HepG2 (cell line): ENCODE data around the gene HS6ST1. TPM values are rescaled to one million over a fixed set of nuclear protein-coding genes. Genes with fewer than 3 reads are reported as not detected.

ENCODE experiments used
- ASH2L ChIP-seq: fragments of 300-600, 200-600 bp; sonication (generic); IDR thresholded peaks from 2 replicates; pipeline ENCODE4 v1.7.0; 2017; ENCODE audit warnings: low read depth, mild to moderate bottlenecking, moderate library complexity, mixed read lengths, low read length; ENCODE audit not compliant: insufficient read length
- ATAD3A ChIP-seq: sonication (generic); formaldehyde crosslinking; IDR thresholded peaks from 2 replicates; pipeline ENCODE4 v1.4.0; 2020; ENCODE audit warnings: missing genetic modification reagents
- DMAP1 ChIP-seq: IDR thresholded peaks from 2 replicates; pipeline ENCODE4 v1.6.1; 2016
- FOXA1 ChIP-seq, 2 experiments: fragments of 450-650 bp in 1 of 2; sonication (generic) in 1 of 2; formaldehyde crosslinking in 1 of 2; IDR thresholded peaks; 2 replicates each; pipeline versions ENCODE4 v1.4.0 to v1.6.1; 2016 to 2020; ENCODE audit warnings: missing genetic modification reagents in 1 of 2
- FOXJ3 ChIP-seq: sonication (generic); formaldehyde crosslinking; IDR thresholded peaks from 2 replicates; pipeline ENCODE4 v1.4.0; 2020; ENCODE audit warnings: missing genetic modification reagents, mild to moderate bottlenecking, borderline replicate concordance
- HES4 ChIP-seq: sonication (generic); formaldehyde crosslinking; IDR thresholded peaks from 2 replicates; pipeline ENCODE4 v1.9.0; 2021; ENCODE audit warnings: mild to moderate bottlenecking, missing genetic modification reagents, borderline replicate concordance
- IRX3 ChIP-seq: sonication (generic); formaldehyde crosslinking; IDR thresholded peaks from 2 replicates; pipeline ENCODE4 v1.8.1; 2023; ENCODE audit warnings: mild to moderate bottlenecking, low read depth, missing genetic modification reagents, borderline replicate concordance
- KDM2A ChIP-seq: sonication (generic); formaldehyde crosslinking; IDR thresholded peaks from 2 replicates; pipeline ENCODE4 v1.4.0; 2020; ENCODE audit warnings: low read depth, missing genetic modification reagents, borderline replicate concordance
- LCORL ChIP-seq, 2 experiments: fragments of 450-650 bp in 1 of 2; sonication (generic) in 1 of 2; formaldehyde crosslinking in 1 of 2; IDR thresholded peaks; 2 replicates each; pipeline versions ENCODE4 v1.5.0 to v1.6.1; 2017 to 2020; ENCODE audit warnings: antibody characterized with exemption in 1 of 2, missing genetic modification reagents in 1 of 2
- PAXIP1 ChIP-seq: sonication (generic); formaldehyde crosslinking; conservative IDR thresholded peaks from 2 replicates; pipeline ENCODE4 v1.4.0; 2020; ENCODE audit warnings: mild to moderate bottlenecking, missing genetic modification reagents, moderate library complexity
- RAD51 ChIP-seq: fragments of 450-650 bp; IDR thresholded peaks from 2 replicates; pipeline ENCODE4 v1.6.1; 2016; ENCODE audit warnings: borderline replicate concordance
- TSC22D2 ChIP-seq: sonication (generic); formaldehyde crosslinking; IDR thresholded peaks from 2 replicates; pipeline ENCODE4 v1.5.1; 2020; ENCODE audit warnings: missing genetic modification reagents, mild to moderate bottlenecking, borderline replicate concordance
- ZNF451 ChIP-seq: sonication (generic); formaldehyde crosslinking; IDR thresholded peaks from 2 replicates; pipeline ENCODE4 v1.5.0; 2020; ENCODE audit warnings: mild to moderate bottlenecking, missing genetic modification reagents
- ZNF570 ChIP-seq: sonication (generic); formaldehyde crosslinking; IDR thresholded peaks from 2 replicates; pipeline ENCODE4 v1.4.0; 2020; ENCODE audit warnings: mild to moderate bottlenecking, missing genetic modification reagents, borderline replicate concordance
- ZNF605 ChIP-seq: sonication (generic); formaldehyde crosslinking; IDR thresholded peaks from 2 replicates; pipeline ENCODE4 v1.8.0; 2022; ENCODE audit warnings: mild to moderate bottlenecking, missing genetic modification reagents
- ZSCAN25 ChIP-seq: sonication (generic); formaldehyde crosslinking; IDR thresholded peaks from 2 replicates; pipeline ENCODE4 v1.8.0; 2022; ENCODE audit warnings: mild to moderate bottlenecking, missing genetic modification reagents
- polyA plus RNA-seq, 8 experiments: library from polyadenylated mRNA; depleted of rRNA in 3 of 8; stranded (reverse) in 7 of 8; unstranded in 1 of 8; fragments of >200 nt; fragmentation: Illumina TruSeq in 4 of 8; extraction: Trizol in 4 of 8; gene quantifications; 2 replicates each; pipeline versions ENCODE4 v1.2.1 to v1.2.3, GENCODE V29; 2011 to 2016; ENCODE audit warnings: low read depth in 4 of 8, missing spikeins in 1 of 8, mixed read lengths in 1 of 8; ENCODE audit not compliant: insufficient read depth in 1 of 8
- total RNA-seq, 5 experiments: library from RNA; depleted of rRNA; stranded (reverse); fragments of >200 nt; fragmentation: Illumina TruSeq; extraction: Trizol; gene quantifications; 2 replicates each; pipeline ENCODE4 v1.2.3, GENCODE V29; 2016; ENCODE audit warnings: low read depth in 1 of 5
- TF ChIP-seq, protein P1 (sequence below): sonication (generic); formaldehyde crosslinking; IDR thresholded peaks from 2 replicates; pipeline ENCODE4 v1.4.0; 2020; ENCODE audit warnings: missing genetic modification reagents
- TF ChIP-seq, protein P2 (sequence below): sonication (generic); formaldehyde crosslinking; IDR thresholded peaks from 2 replicates; pipeline ENCODE4 v1.9.0; 2021; ENCODE audit warnings: mild to moderate bottlenecking, missing genetic modification reagents

The HS6ST1 gene
- total and polyA plus RNA-seq, 2 of the 13 experiments (the other 11 are each of a cell fraction or from before 2014, with no cell fraction given), result 34.5 to 84.6 TPM

DNA sequence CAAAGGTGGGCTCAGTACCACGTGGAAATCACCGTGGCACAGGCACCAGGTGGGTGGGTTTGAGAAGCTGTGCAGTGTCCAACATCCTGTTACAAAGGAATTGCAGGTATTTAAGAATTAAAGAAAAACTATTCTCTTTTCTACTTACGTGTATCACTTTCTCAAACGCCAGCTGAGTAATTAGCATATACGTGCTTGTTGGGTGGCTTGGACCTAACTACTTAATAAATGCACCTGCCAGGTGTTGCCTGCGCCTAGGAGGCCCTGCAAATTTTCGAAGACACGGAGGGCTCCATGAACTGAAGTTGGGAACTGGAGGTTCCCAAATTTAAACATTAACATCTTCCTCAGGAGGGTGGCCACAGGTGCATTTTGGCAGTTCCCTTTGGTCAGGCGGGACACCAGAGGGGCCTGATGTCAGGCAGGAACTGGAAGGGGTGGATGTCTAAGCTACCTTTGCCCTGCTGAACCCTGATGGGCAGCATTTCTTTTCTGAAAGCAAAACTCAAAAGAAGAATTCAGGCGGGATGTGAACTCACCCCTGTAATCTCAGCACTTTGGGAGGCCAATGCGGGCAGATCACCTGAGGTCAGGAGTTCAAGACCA is 84.8 kb downstream of the HS6ST1 start (continued):
- TF ChIP-seq ZNF605 (0 out of 2 replicates have a peak, but pooled peaks have one; percentile 9), LCORL (IDR thresholded peaks at IDR 0.05) (no peak), LCORL (CRISPR knock-in tag; IDR thresholded peaks at IDR 0.05) (peak; percentile 12; the same call in 1 of the 2 replicates), FOXJ3 (CRISPR knock-in tag) (peak; percentile 4; the same call in 1 of the 2 replicates), ZNF451 (CRISPR knock-in tag) (0 out of 2 replicates have a peak, but pooled peaks have one; percentile 13), RAD51 (no peak), ZNF570 (CRISPR knock-in tag) (no peak), HES4 (CRISPR knock-in tag) (no peak), KDM2A (CRISPR knock-in tag) (no peak), ZSCAN25 (CRISPR knock-in tag) (peak; percentile 38; the same call in 1 of the 2 replicates), ASH2L (no peak), ATAD3A (no peak), PAXIP1 (CRISPR knock-in tag) (no peak), IRX3 (CRISPR knock-in tag) (0 out of 2 replicates have a peak, but pooled peaks have one; percentile 12), TSC22D2 (CRISPR knock-in tag) (no peak), DMAP1 (CRISPR knock-in tag) (0 out of 2 replicates have a peak, but pooled peaks have one; percentile 17), FOXA1 (IDR thresholded peaks at IDR 0.05) (no peak), FOXA1 (CRISPR knock-in tag; IDR thresholded peaks at IDR 0.05) (no peak)
- TF ChIP-seq, protein P1, sequence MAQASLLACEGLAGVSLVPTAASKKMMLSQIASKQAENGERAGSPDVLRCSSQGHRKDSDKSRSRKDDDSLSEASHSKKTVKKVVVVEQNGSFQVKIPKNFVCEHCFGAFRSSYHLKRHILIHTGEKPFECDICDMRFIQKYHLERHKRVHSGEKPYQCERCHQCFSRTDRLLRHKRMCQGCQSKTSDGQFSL (CRISPR knock-in tag), result 0 out of 2 replicates have a peak, but pooled peaks have one; percentile 36
- TF ChIP-seq, protein P2, sequence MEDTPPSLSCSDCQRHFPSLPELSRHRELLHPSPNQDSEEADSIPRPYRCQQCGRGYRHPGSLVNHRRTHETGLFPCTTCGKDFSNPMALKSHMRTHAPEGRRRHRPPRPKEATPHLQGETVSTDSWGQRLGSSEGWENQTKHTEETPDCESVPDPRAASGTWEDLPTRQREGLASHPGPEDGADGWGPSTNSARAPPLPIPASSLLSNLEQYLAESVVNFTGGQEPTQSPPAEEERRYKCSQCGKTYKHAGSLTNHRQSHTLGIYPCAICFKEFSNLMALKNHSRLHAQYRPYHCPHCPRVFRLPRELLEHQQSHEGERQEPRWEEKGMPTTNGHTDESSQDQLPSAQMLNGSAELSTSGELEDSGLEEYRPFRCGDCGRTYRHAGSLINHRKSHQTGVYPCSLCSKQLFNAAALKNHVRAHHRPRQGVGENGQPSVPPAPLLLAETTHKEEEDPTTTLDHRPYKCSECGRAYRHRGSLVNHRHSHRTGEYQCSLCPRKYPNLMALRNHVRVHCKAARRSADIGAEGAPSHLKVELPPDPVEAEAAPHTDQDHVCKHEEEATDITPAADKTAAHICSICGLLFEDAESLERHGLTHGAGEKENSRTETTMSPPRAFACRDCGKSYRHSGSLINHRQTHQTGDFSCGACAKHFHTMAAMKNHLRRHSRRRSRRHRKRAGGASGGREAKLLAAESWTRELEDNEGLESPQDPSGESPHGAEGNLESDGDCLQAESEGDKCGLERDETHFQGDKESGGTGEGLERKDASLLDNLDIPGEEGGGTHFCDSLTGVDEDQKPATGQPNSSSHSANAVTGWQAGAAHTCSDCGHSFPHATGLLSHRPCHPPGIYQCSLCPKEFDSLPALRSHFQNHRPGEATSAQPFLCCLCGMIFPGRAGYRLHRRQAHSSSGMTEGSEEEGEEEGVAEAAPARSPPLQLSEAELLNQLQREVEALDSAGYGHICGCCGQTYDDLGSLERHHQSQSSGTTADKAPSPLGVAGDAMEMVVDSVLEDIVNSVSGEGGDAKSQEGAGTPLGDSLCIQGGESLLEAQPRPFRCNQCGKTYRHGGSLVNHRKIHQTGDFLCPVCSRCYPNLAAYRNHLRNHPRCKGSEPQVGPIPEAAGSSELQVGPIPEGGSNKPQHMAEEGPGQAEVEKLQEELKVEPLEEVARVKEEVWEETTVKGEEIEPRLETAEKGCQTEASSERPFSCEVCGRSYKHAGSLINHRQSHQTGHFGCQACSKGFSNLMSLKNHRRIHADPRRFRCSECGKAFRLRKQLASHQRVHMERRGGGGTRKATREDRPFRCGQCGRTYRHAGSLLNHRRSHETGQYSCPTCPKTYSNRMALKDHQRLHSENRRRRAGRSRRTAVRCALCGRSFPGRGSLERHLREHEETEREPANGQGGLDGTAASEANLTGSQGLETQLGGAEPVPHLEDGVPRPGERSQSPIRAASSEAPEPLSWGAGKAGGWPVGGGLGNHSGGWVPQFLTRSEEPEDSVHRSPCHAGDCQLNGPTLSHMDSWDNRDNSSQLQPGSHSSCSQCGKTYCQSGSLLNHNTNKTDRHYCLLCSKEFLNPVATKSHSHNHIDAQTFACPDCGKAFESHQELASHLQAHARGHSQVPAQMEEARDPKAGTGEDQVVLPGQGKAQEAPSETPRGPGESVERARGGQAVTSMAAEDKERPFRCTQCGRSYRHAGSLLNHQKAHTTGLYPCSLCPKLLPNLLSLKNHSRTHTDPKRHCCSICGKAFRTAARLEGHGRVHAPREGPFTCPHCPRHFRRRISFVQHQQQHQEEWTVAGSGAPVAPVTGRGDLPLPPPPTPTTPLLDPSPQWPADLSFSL, result no peak
